ENCODE measurements around the gene HEPH. TPM values are rescaled to one million over a fixed set of nuclear protein-coding genes. Genes with fewer than 3 reads are reported as not detected.

Gene HEPH
- total RNA-seq, 1 donor from 2014 or later: not detected

- ATAC-seq (ENCODE audit: low read depth): no peak
- POLR2A ChIA-PET: no interaction called here
- CTCF ChIA-PET: no interaction called here
- Mint-ChIP-seq H3K27me3 (no peaks in the 10 kb centered on the region), H3K27ac (no peak overlapping the region), H3K9me3 (peaks cover 15% of the 10 kb centered on the region), H3K4me3 (no peak overlapping the region), H3K4me1 (no peaks in the 10 kb centered on the region), H3K36me3 (ENCODE audit: low read depth) (peaks cover 3% of the 10 kb centered on the region)
- DNase-seq: no peak
- intact Hi-C loops (cut with micrococcal nuclease): no loop called here
- TF ChIP-seq CTCF (IDR thresholded peaks at IDR 0.05): no peak
Measured at GRCh38 chrX:66176134-66176533, 12.1 kb downstream of the HEPH start.

GRCh38 chrX:66191563-66191962 is 27.5 kb downstream of the HEPH start:
- H3K4me1 Mint-ChIP-seq: peaks cover 6% of the 10 kb centered on the region
- no peak for TF ChIP-seq CTCF (IDR thresholded peaks at IDR 0.05)
- CTCF ChIA-PET: no interaction called here
- H3K27me3 Mint-ChIP-seq: peaks cover 4% of the 10 kb centered on the region
- H3K9me3 Mint-ChIP-seq: no peaks in the 10 kb centered on the region
- intact Hi-C loops (cut with micrococcal nuclease): no loop called here
- H3K36me3 Mint-ChIP-seq (ENCODE audit: low read depth): no peaks in the 10 kb centered on the region
- POLR2A ChIA-PET: no interaction called here
- no peak overlapping the region for H3K27ac Mint-ChIP-seq
- H3K4me3 Mint-ChIP-seq: no peak overlapping the region
- no peak for DNase-seq
- no peak for ATAC-seq (ENCODE audit: low read depth)

- ChIA-PET CTCF (no interaction called here), POLR2A (no interaction called here)
- intact Hi-C loops (cut with micrococcal nuclease): no loop called here
- no peaks in the 10 kb centered on the region for H3K36me3 Mint-ChIP-seq (ENCODE audit: low read depth)
- no peak overlapping the region for H3K27ac Mint-ChIP-seq
- TF ChIP-seq CTCF (IDR thresholded peaks at IDR 0.05): no peak
- ATAC-seq (ENCODE audit: low read depth): no peak
- no peak overlapping the region for H3K4me3 Mint-ChIP-seq
- no peak for DNase-seq
- H3K4me1 Mint-ChIP-seq: peaks cover 6% of the 10 kb centered on the region
- no peaks in the 10 kb centered on the region for H3K9me3 Mint-ChIP-seq
- H3K27me3 Mint-ChIP-seq: peaks cover 6% of the 10 kb centered on the region
Measured at GRCh38 chrX:66193821-66194220, 29.8 kb downstream of the HEPH start.

- H3K9me3 Mint-ChIP-seq: no peaks in the 10 kb centered on the region
- H3K4me3 Mint-ChIP-seq: no peak overlapping the region
- peaks cover 4% of the 10 kb centered on the region for H3K4me1 Mint-ChIP-seq
- no peak for DNase-seq
- H3K27me3 Mint-ChIP-seq: peaks cover 2% of the 10 kb centered on the region
- ATAC-seq (ENCODE audit: low read depth): no peak
- ChIA-PET POLR2A (no interaction called here), CTCF (no interaction called here)
- no peak for TF ChIP-seq CTCF (IDR thresholded peaks at IDR 0.05)
- no peak overlapping the region for H3K27ac Mint-ChIP-seq
- intact Hi-C loops (cut with micrococcal nuclease): no loop called here
- H3K36me3 Mint-ChIP-seq (ENCODE audit: low read depth): no peaks in the 10 kb centered on the region
Measured at GRCh38 chrX:66200050-66200664, 36.1 kb downstream of the HEPH start.

GRCh38 chrX:66200855-66201795 is 37.1 kb downstream of the HEPH start:
- Mint-ChIP-seq H3K36me3 (ENCODE audit: low read depth) (no peaks in the 10 kb centered on the region), H3K4me3 (no peak overlapping the region), H3K9me3 (no peaks in the 10 kb centered on the region), H3K27ac (no peak overlapping the region), H3K27me3 (peaks cover 2% of the 10 kb centered on the region), H3K4me1 (peaks cover 4% of the 10 kb centered on the region)
- TF ChIP-seq CTCF (IDR thresholded peaks at IDR 0.05): no peak
- POLR2A ChIA-PET: no interaction called here
- DNase-seq (no peak), ATAC-seq (ENCODE audit: low read depth) (no peak)
- CTCF ChIA-PET: no interaction called here
- intact Hi-C loops (cut with micrococcal nuclease): no loop called here

All from activated B cell treated with CpG ODN at 0.5 μM for 24 hours (primary cell).